NB4 (cell line): ENCODE measurements around the gene CRADD.

Experiments
- POLR2A ChIP-seq: IDR thresholded peaks from 2 replicates; pipeline ENCODE4 v1.6.1; 2011; ENCODE audit warnings: mild to moderate bottlenecking; ENCODE audit not compliant: insufficient read length; ENCODE audit errors: extremely low read depth
- TF ChIP-seq, protein P1 (sequence below): IDR thresholded peaks from one replicate; pipeline ENCODE4 v1.5.1; 2012; ENCODE audit warnings: low read depth, low read length
- TF ChIP-seq, protein P2 (sequence below): IDR thresholded peaks from 2 replicates; pipeline ENCODE4 v1.6.1; 2011; ENCODE audit warnings: low read depth, low read length

GRCh38 chr12:93778306-93778705, 101.1 kb downstream of the CRADD start:
- TF ChIP-seq, protein P1, sequence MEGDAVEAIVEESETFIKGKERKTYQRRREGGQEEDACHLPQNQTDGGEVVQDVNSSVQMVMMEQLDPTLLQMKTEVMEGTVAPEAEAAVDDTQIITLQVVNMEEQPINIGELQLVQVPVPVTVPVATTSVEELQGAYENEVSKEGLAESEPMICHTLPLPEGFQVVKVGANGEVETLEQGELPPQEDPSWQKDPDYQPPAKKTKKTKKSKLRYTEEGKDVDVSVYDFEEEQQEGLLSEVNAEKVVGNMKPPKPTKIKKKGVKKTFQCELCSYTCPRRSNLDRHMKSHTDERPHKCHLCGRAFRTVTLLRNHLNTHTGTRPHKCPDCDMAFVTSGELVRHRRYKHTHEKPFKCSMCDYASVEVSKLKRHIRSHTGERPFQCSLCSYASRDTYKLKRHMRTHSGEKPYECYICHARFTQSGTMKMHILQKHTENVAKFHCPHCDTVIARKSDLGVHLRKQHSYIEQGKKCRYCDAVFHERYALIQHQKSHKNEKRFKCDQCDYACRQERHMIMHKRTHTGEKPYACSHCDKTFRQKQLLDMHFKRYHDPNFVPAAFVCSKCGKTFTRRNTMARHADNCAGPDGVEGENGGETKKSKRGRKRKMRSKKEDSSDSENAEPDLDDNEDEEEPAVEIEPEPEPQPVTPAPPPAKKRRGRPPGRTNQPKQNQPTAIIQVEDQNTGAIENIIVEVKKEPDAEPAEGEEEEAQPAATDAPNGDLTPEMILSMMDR: no peak
- no peak for TF ChIP-seq POLR2A
- TF ChIP-seq, protein P2, sequence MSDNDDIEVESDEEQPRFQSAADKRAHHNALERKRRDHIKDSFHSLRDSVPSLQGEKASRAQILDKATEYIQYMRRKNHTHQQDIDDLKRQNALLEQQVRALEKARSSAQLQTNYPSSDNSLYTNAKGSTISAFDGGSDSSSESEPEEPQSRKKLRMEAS: no peak
